IMR-90 (cell line): ENCODE measurements around the gene INPP5F. TPM values are rescaled to one million over a fixed set of nuclear protein-coding genes. Genes with fewer than 3 reads are reported as not detected.

Experiments
- ATAC-seq: fragments of 200-7000 bp; cut with Tn5 transposase; 2 replicates; pipeline ENCODE4 v1.9.1; 2020; ENCODE audit warnings: low read depth, mild to moderate bottlenecking, moderate library complexity
- BruUV-seq: library from RNA; stranded (reverse); fragments of 400-500 nt; replicated peaks from 2 replicates; lab custom pipeline; 2021; lab: Mats Ljungman, UMichigan
- CTCF ChIA-PET: fragments of 300-600 bp; formaldehyde crosslinking; extraction: SDS; loops from one replicate; lab custom pipeline; 2021; ENCODE audit warnings: antibody characterized with exemption; lab: Yijun Ruan, JAX
- POLR2A ChIA-PET: fragments of 300-600 bp; sonication (Branson Sonifier 250); formaldehyde crosslinking; loops from one replicate; lab custom pipeline; 2022; ENCODE audit warnings: antibody characterized with exemption; ENCODE audit not compliant: unreplicated experiment; lab: Charles Lee
- DNase-seq: peaks from one replicate; pipeline ENCODE4 v3.0.0; 2013
- H2AFZ ChIP-seq: replicated peaks from 2 replicates; pipeline ENCODE3; 2013; ENCODE audit warnings: low read length, mild to moderate bottlenecking; ENCODE audit not compliant: poor library complexity
- H2AK5ac ChIP-seq: 2 replicates; pipeline ENCODE4 v1.6.1; 2013; ENCODE audit warnings: low read depth, low read length, inconsistent platforms
- H2AK9ac ChIP-seq: replicated peaks from 2 replicates; pipeline ENCODE3; 2013; ENCODE audit warnings: mild to moderate bottlenecking, low read depth, low read length, moderate library complexity; ENCODE audit not compliant: poor library complexity
- H2BK120ac ChIP-seq: 2 replicates; pipeline ENCODE4 v1.6.1; 2013; ENCODE audit warnings: low read depth, low read length, inconsistent platforms
- H2BK15ac ChIP-seq: 3 replicates; pipeline ENCODE4 v1.6.1; 2013; ENCODE audit warnings: low read depth, low read length, inconsistent platforms
- H2BK20ac ChIP-seq: 2 replicates; pipeline ENCODE4 v1.6.1; 2013; ENCODE audit warnings: low read depth, mild to moderate bottlenecking, inconsistent platforms, low read length, moderate library complexity
- H2BK5ac ChIP-seq: 2 replicates; pipeline ENCODE4 v1.6.1; 2013; ENCODE audit warnings: mild to moderate bottlenecking, low read depth, low read length, inconsistent platforms; ENCODE audit not compliant: poor library complexity, severe bottlenecking
- H3K14ac ChIP-seq: replicated peaks from 2 replicates; pipeline ENCODE4 v1.6.1; 2013; ENCODE audit warnings: low read depth, low read length, inconsistent platforms
- H3K18ac ChIP-seq: 2 replicates; pipeline ENCODE4 v1.6.1; 2013; ENCODE audit warnings: low read depth, low read length, control low read depth
- H3K23ac ChIP-seq: 2 replicates; pipeline ENCODE4 v1.6.1; 2013; ENCODE audit warnings: low read depth, low read length, inconsistent platforms
- H3K27ac ChIP-seq: 2 replicates; pipeline ENCODE4 v1.5.1; 2013; ENCODE audit warnings: mild to moderate bottlenecking, control low read depth, low read length; ENCODE audit not compliant: insufficient read depth
- H3K27me3 ChIP-seq: 2 replicates; pipeline ENCODE4 v1.6.1; 2013; ENCODE audit warnings: low read length; ENCODE audit not compliant: control insufficient read depth, insufficient read depth
- H3K36me3 ChIP-seq: 2 replicates; pipeline ENCODE4 v1.6.1; 2013; ENCODE audit warnings: low read length, mixed read lengths; ENCODE audit not compliant: control insufficient read depth, insufficient read depth
- H3K4ac ChIP-seq: 2 replicates; pipeline ENCODE4 v1.6.1; 2013; ENCODE audit warnings: low read depth, low read length, inconsistent platforms
- H3K4me1 ChIP-seq: 2 replicates; pipeline ENCODE4 v1.6.1; 2013; ENCODE audit warnings: low read length, mixed read lengths; ENCODE audit not compliant: control insufficient read depth, insufficient read depth
- H3K4me2 ChIP-seq: 2 replicates; pipeline ENCODE4 v1.6.1; 2013; ENCODE audit warnings: low read depth, mild to moderate bottlenecking, control low read depth, low read length, moderate library complexity
- H3K4me3 ChIP-seq: 2 replicates; pipeline ENCODE4 v1.5.1; 2013; ENCODE audit warnings: low read depth, mild to moderate bottlenecking, control low read depth, low read length, moderate library complexity; ENCODE audit not compliant: insufficient read depth
- H3K56ac ChIP-seq: 2 replicates; pipeline ENCODE4 v1.6.1; 2013; ENCODE audit warnings: low read length, inconsistent platforms; ENCODE audit not compliant: insufficient read depth; ENCODE audit errors: extremely low read depth
- H3K79me1 ChIP-seq, 2 experiments: 2 replicates each; pipeline ENCODE4 v1.6.1; 2013; ENCODE audit warnings: low read length in 2 of 2, inconsistent platforms in 1 of 2, low read depth in 1 of 2
- H3K9ac ChIP-seq: 2 replicates; pipeline ENCODE4 v1.6.1; 2013; ENCODE audit warnings: low read depth, low read length, control low read depth
- H3K9me1 ChIP-seq: 2 replicates; pipeline ENCODE4 v1.6.1; 2013; ENCODE audit warnings: low read length, inconsistent platforms; ENCODE audit not compliant: insufficient read depth
- H3K9me3 ChIP-seq: 2 replicates; pipeline ENCODE4 v1.6.1; 2013; ENCODE audit warnings: low read length; ENCODE audit not compliant: control insufficient read depth, insufficient read depth
- H4K20me1 ChIP-seq: 2 replicates; pipeline ENCODE4 v1.6.1; 2013; ENCODE audit warnings: low read length, inconsistent platforms; ENCODE audit not compliant: insufficient read depth
- H4K5ac ChIP-seq: 2 replicates; pipeline ENCODE4 v1.6.1; 2013; ENCODE audit warnings: mild to moderate bottlenecking, low read depth, low read length, control low read depth
- H4K8ac ChIP-seq, 2 experiments: 2 replicates each; pipeline ENCODE4 v1.6.1; 2013; ENCODE audit warnings: low read depth in 2 of 2, low read length in 2 of 2, control low read depth in 1 of 2, inconsistent platforms in 1 of 2
- H4K91ac ChIP-seq: 2 replicates; pipeline ENCODE4 v1.6.1; 2013; ENCODE audit warnings: low read depth, low read length, inconsistent platforms; ENCODE audit not compliant: insufficient read depth
- CHD1 ChIP-seq: IDR thresholded peaks from 2 replicates; pipeline ENCODE4 v1.6.1; 2012; ENCODE audit warnings: low read depth, low read length, improper control_type of control experiment
- MAZ ChIP-seq: IDR thresholded peaks from 2 replicates; pipeline ENCODE4 v1.6.1; 2012; ENCODE audit warnings: low read depth, mild to moderate bottlenecking, low read length, improper control_type of control experiment, moderate library complexity, borderline replicate concordance
- RAD21 ChIP-seq: IDR thresholded peaks from 2 replicates; pipeline ENCODE4 v1.6.1; 2012; ENCODE audit warnings: low read length, improper control_type of control experiment
- RFX5 ChIP-seq: IDR thresholded peaks from 2 replicates; pipeline ENCODE4 v1.8.0; 2012; ENCODE audit warnings: low read depth, mild to moderate bottlenecking, low read length, moderate library complexity
- SMC3 ChIP-seq: fragments of 150-350 bp; IDR thresholded peaks from 2 replicates; pipeline ENCODE4 v1.6.1; 2016; ENCODE audit warnings: low read depth, mild to moderate bottlenecking, antibody characterized with exemption, low read length, moderate library complexity
- WGBS, 2 experiments: methylation state at CpG; one replicate each; pipeline versions ENCODE4 v1.1.5 to v1.1.7; 2013; ENCODE audit warnings: missing lambda C conversion rate in 2 of 2; ENCODE audit not compliant: insufficient read length in 1 of 2; ENCODE audit errors: extremely low coverage in 2 of 2; 5-methylcytosine and 5-hydroxymethylcytosine counted together
- dilution Hi-C: fragments of 300-500 bp; cut with HindIII; formaldehyde crosslinking; loops from one replicate; pipeline ENCODE4 v1.14.3; 2018; ENCODE audit warnings: low sequenced_read_pairs; ENCODE audit not compliant: unreplicated experiment
- in situ Hi-C: fragments of 300-500 bp; cut with MboI; formaldehyde crosslinking; loops from 3 replicates; pipeline ENCODE4 v1.14.3; 2019; ENCODE audit warnings: low sequenced_read_pairs, inconsistent platforms, mixed read lengths
- intact Hi-C: fragments of 100-400 bp; cut with micrococcal nuclease; formaldehyde crosslinking; loops from 2 replicates; pipeline ENCODE4 v1.10.0; 2022
- polyA plus RNA-seq, 3 experiments: library from polyadenylated mRNA; depleted of rRNA; stranded (reverse); fragments of >200 nt; gene quantifications; 2 replicates each; pipeline ENCODE4 v1.2.3, GENCODE V29; 2012; ENCODE audit warnings: low replicate concordance in 1 of 3
- total RNA-seq: library from RNA; depleted of rRNA; stranded (reverse); fragments of >200 nt; gene quantifications from 2 replicates; pipeline ENCODE4 v1.2.3, GENCODE V29; 2012
- TF ChIP-seq, protein P1 (sequence below): fragments of 150-350 bp; IDR thresholded peaks from 2 replicates; pipeline ENCODE4 v1.6.1; 2016; ENCODE audit warnings: low read depth, mild to moderate bottlenecking, low read length, moderate library complexity, borderline replicate concordance

INPP5F gene
- total and polyA plus RNA-seq, 2 of the 4 experiments (the other 2 are of a cell fraction) = 19.0 to 29.6 TPM

DNA sequence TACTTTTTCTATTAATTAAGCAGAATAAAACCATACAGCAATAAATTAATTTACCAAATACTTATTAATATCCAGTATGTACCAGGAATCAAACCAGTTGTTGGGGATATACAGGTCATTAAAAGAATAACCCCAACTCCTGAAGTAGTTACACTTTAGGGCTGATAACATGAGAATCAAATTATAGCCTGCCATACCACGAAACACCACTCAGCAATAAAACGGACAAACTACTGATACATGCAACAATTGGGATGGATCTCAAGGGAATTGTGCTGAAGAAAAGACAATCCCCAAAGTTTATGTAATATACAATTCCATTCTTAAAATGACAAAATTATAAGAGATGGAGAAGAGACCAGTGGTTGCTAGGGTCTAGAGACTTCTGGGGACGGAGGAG, 124.1 kb downstream of the INPP5F start:
- CTCF ChIA-PET = interaction anchor here (0.5 to 1.3 kb wide), 2 partner anchors 100 to 105 kb away, joined by 4 read pairs; no protein-coding TSS in a partner anchor
- H3K4ac ChIP-seq = peak overlapping the region; percentile 80
- H3K23ac ChIP-seq = peak overlapping the region; percentile 48
- H4K5ac ChIP-seq = peak overlapping the region; percentile 30; the same call in 1 of the 2 replicates
- H2BK120ac ChIP-seq = peak overlapping the region; percentile 92
- H3K27ac ChIP-seq = peak overlapping the region; percentile 49; the same call in 1 of the 2 replicates
- peak overlapping the region; percentile 84; the same call in 1 of the 3 replicates for H2BK15ac ChIP-seq
- dilution Hi-C loops = no loop called here
- no peaks in the 10 kb centered on the region for H4K20me1 ChIP-seq
- H2BK5ac ChIP-seq = peak overlapping the region; percentile 93
- peaks cover 29% of the 10 kb centered on the region for H3K36me3 ChIP-seq
- H3K9ac ChIP-seq = no peak overlapping the region
- no TSS peak for BruUV-seq
- POLR2A ChIA-PET = no interaction called here
- no peak overlapping the region for H3K4me3 ChIP-seq
- H3K4me2 ChIP-seq = no peak overlapping the region; the same call in 1 of the 2 replicates
- intact Hi-C loops = loop anchor here (2.0 kb wide), 1 partner anchor 21 kb away; no protein-coding TSS in a partner anchor
- no peak; the same call in 1 of the 2 replicates for ATAC-seq
- WGBS, 2 experiments = 100% methylated on average over 1 of the region's 3 CpGs; no CpG with 5 or more reads in 1 of the 2 experiments
- peak overlapping the region; percentile 90 for H4K91ac ChIP-seq
- DNase-seq = no peak
- H3K56ac ChIP-seq = 0 out of 2 replicates have a peak overlapping the region, but pooled peaks have one; percentile 26
- in situ Hi-C loops = loop anchor here (5.0 to 25.0 kb wide), 2 partner anchors 98 to 663 kb away; partner anchors contain the start of gene PRDX3
- no peak overlapping the region for H2AFZ ChIP-seq
- H3K14ac ChIP-seq = peak overlapping the region; percentile 68; the same call in 1 of the 2 replicates
- H3K18ac ChIP-seq = peak overlapping the region; percentile 78; the same call in 1 of the 2 replicates
- peaks cover 43 to 44% of the 10 kb centered on the region in 2 experiments for H3K79me1 ChIP-seq
- H4K8ac ChIP-seq = peak overlapping the region; percentile 38 to 66; a peak in 3 of 4 replicates
- peaks cover 7% of the 10 kb centered on the region; the same call in 1 of the 2 replicates for H3K9me1 ChIP-seq
- H2AK9ac ChIP-seq = no peak overlapping the region
- H3K9me3 ChIP-seq = no peaks in the 10 kb centered on the region
- TF ChIP-seq, protein P1, sequence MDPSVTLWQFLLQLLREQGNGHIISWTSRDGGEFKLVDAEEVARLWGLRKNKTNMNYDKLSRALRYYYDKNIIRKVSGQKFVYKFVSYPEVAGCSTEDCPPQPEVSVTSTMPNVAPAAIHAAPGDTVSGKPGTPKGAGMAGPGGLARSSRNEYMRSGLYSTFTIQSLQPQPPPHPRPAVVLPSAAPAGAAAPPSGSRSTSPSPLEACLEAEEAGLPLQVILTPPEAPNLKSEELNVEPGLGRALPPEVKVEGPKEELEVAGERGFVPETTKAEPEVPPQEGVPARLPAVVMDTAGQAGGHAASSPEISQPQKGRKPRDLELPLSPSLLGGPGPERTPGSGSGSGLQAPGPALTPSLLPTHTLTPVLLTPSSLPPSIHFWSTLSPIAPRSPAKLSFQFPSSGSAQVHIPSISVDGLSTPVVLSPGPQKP = no peak
- TF ChIP-seq RAD21 (no peak), CHD1 (no peak), MAZ (no peak), RFX5 (no peak), SMC3 (no peak)
- H3K4me1 ChIP-seq = peaks cover 10% of the 10 kb centered on the region
- H2BK20ac ChIP-seq = peak overlapping the region; percentile 89
- H3K27me3 ChIP-seq = no peaks in the 10 kb centered on the region
- peak overlapping the region; percentile 73; the same call in 1 of the 2 replicates for H2AK5ac ChIP-seq
